Measurements from ENCODE around the gene ADCY3.

DNA sequence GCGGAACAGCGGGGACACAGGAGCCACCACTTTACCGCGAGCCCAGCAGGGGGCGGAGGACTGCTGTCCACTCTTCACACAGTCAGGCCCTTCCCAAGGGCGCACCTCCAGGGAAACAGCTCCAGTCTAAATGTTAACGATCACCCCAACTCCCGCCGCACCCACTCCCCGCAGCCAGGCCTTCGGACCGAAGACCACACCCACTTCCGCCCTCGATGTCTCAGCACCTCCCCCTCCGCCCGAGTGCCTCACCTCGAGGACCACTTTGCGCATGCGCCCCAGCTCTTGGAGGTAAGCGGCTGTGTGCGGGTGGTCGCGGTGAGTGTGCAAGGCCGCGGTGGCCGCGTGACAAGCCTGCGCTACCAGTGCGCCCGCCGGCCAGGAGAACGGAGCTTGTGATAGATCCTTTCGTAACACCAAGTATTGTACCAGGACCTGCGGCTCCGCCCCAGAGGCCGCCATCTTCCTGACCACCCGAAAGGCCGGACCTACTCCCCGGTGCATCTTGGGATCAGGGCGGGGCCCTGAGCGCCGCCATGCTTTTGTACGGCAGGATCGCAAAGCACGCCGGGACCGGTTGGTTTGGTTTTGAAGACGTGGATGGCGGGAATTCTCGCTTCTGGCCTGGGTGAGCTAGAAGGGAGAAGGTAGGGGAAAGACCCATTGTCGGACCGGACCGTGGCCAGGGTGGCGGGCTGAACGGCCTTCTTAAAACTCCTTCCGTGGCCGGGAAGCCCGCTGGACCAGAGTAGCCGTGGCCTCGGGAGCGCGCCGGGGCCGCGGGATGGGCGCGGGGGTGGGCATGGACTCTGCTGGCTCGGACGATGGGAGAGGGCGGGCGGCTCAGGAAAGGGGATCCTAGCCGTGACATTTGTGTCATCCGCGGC, 126.9 kb downstream of the ADCY3 start, which contains the start of the genes CENPO and PTRHD1:
- TF ChIP-seq, protein P1, sequence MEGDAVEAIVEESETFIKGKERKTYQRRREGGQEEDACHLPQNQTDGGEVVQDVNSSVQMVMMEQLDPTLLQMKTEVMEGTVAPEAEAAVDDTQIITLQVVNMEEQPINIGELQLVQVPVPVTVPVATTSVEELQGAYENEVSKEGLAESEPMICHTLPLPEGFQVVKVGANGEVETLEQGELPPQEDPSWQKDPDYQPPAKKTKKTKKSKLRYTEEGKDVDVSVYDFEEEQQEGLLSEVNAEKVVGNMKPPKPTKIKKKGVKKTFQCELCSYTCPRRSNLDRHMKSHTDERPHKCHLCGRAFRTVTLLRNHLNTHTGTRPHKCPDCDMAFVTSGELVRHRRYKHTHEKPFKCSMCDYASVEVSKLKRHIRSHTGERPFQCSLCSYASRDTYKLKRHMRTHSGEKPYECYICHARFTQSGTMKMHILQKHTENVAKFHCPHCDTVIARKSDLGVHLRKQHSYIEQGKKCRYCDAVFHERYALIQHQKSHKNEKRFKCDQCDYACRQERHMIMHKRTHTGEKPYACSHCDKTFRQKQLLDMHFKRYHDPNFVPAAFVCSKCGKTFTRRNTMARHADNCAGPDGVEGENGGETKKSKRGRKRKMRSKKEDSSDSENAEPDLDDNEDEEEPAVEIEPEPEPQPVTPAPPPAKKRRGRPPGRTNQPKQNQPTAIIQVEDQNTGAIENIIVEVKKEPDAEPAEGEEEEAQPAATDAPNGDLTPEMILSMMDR (IDR thresholded peaks at IDR 0.05): peak; percentile 37 to 69 (median 60)
- no peak for TF ChIP-seq POLR2A (IDR thresholded peaks at IDR 0.05)

Measured in breast epithelium (tissue), 3 donors.